Esophagus muscularis mucosa (tissue), 4 donors: ENCODE results near the gene CFD. TPM values are rescaled to one million over a fixed set of nuclear protein-coding genes. Genes with fewer than 3 reads are reported as not detected.

Experiments
- DNase-seq: peaks from one replicate; pipeline ENCODE4 v3.0.0-alpha.2; 2017; ENCODE audit errors: extremely low spot score
- H3K27ac ChIP-seq, 4 donors: fragments of 200-600 bp; sonication (generic); replicated peaks in 1 of 4; 1 replicate in 3 of 4; 2 replicates in 1 of 4; pipeline ENCODE4 v1.5.1; 2016 to 2019; ENCODE audit warnings: mild to moderate bottlenecking in 1 of 4
- H3K27me3 ChIP-seq, 4 donors: fragments of 200-600 bp; sonication (generic); one replicate each; pipeline versions ENCODE4 v1.5.1 to v1.6.0; 2016 to 2019
- H3K36me3 ChIP-seq, 4 donors: fragments of 200-600 bp; sonication (generic); one replicate each; pipeline ENCODE4 v1.5.1; 2016 to 2019
- H3K4me1 ChIP-seq, 4 donors: fragments of 200-600 bp; sonication (generic); one replicate each; pipeline ENCODE4 v1.5.1; 2016 to 2019
- H3K4me3 ChIP-seq, 4 donors: fragments of 200-600 bp; sonication (generic); 1 replicate in 2 of 4; 2 replicates in 2 of 4; pipeline ENCODE4 v1.5.1; 2016 to 2019; ENCODE audit warnings: mild to moderate bottlenecking in 4 of 4, moderate library complexity in 1 of 4
- H3K9me3 ChIP-seq, 4 donors: fragments of 200-600 bp; sonication (generic); 1 replicate in 3 of 4; 2 replicates in 1 of 4; pipeline ENCODE4 v1.5.1; 2016 to 2019
- CTCF ChIP-seq, 3 experiments: fragments of 200-600 bp in 2 of 3; fragments of 450-650 bp in 1 of 3; sonication (generic) in 2 of 3; IDR thresholded peaks; one replicate each; pipeline ENCODE4 v1.5.1; 2017 to 2019; ENCODE audit warnings: antibody characterized with exemption in 3 of 3, mild to moderate bottlenecking in 2 of 3, moderate library complexity in 1 of 3
- EP300 ChIP-seq: sonication (generic); formaldehyde crosslinking; IDR thresholded peaks from one replicate; pipeline ENCODE4 v1.6.1; 2017; ENCODE audit warnings: antibody characterized with exemption
- POLR2A ChIP-seq: fragments of 450-650 bp; IDR thresholded peaks from one replicate; pipeline ENCODE4 v1.6.1; 2017; ENCODE audit warnings: antibody characterized with exemption, moderate library complexity, mild to moderate bottlenecking, low read depth
- POLR2AphosphoS5 ChIP-seq, 2 donors: sonication (generic); formaldehyde crosslinking; IDR thresholded peaks; one replicate each; pipeline ENCODE4 v1.6.1; 2017; ENCODE audit warnings: antibody characterized with exemption in 2 of 2
- WGBS: methylation state at CpG from one replicate; pipeline ENCODE4 v1.1.5; 2018; 5-methylcytosine and 5-hydroxymethylcytosine counted together
- intact Hi-C: fragments of 100-400 bp; cut with DNase I; formaldehyde crosslinking; loops from one replicate; pipeline ENCODE4 v1.15.1; 2023
- total RNA-seq, 4 donors: library from RNA; depleted of rRNA; stranded (reverse); fragments of >200 nt; gene quantifications; one replicate each; pipeline versions ENCODE4 v1.1.0 to v1.2.1, GENCODE V29; 2016

The CFD gene
- total RNA-seq, 4 donors from 2014 or later = 298 to 1,068 (median 643) TPM

DNA sequence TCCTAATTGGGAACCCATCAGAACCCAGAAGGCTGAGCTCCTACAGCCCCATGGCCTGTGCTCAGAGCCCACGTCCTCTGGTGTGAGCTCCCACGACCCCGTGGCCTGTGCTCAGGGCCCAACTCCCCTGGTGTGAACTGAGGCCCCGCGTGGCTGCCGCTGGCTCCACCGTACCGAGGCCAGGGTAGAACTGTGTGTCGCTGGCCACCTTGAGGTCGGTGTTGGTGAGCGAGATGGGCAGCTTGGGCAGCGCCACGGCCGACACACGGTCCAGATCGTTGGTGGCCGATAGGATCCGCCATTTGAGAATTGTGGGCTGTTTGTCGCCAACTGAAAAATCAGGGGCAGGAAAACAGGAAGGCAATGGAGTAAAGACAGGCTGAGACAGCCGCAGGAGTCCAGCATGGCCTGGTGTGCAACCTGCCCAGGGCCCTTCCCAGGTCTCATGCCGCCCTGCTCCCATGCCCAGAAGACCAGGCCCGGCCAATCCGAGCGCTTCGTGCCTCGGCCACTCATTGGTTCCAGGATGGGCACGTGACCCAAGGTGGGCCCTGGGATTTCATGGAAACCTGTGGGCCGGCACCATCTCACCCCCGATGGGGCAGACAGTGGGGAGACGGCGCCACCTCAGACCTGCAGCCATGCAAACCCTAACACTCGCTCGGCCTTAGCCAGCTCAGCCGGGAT lies 22.1 kb downstream of the CFD start:
- Histone ChIP-seq H3K4me3 (no peak overlapping the region), H3K4me1 (no peaks in the 10 kb centered on the region), H3K36me3 (peaks cover 53 to 98% (median 87%) of the 10 kb centered on the region in 4 donors), H3K9me3 (no peaks in the 10 kb centered on the region), H3K27ac (no peak overlapping the region), H3K27me3 (no peaks in the 10 kb centered on the region)
- intact Hi-C loops = no loop called here
- no peak for DNase-seq
- no peak for TF ChIP-seq EP300
- no peak for TF ChIP-seq CTCF (IDR thresholded peaks at IDR 0.05)
- no peak for TF ChIP-seq POLR2A
- TF ChIP-seq POLR2AphosphoS5 (IDR thresholded peaks at IDR 0.05) = no peak
- WGBS = 96% methylated on average over 31 of the region's 34 CpGs

DNA sequence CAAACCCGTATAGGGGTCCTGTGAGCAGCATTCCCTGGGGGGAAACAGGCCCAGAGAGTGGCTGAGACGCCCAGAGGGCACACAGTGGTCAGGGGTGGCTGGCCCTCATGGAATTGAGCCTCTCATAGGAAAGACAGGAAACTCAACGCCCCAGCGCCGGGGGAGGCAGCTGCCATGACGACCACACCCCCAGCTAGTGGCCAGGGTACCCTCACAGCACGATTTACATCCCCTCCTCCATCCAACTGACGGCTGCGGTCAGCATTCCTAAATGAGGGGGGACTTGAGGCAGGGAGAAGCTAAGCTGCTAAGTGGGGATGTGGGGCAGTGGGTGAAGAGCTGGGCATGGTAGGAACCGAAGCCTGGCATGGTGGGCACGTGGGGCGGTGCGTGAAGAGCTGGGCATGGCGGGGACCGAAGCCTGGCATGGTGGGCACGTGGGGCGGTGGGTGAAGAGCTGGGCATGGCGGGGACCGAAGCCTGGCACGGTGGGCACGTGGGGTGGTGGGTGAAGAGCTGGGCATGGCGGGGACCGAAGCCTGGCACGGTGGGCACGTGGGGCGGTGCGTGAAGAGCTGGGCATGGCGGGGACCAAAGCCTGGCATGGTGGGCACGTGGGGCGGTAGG lies 23.5 kb downstream of the CFD start:
- H3K4me3 ChIP-seq = no peak overlapping the region
- no peaks in the 10 kb centered on the region for H3K27me3 ChIP-seq
- H3K4me1 ChIP-seq = no peaks in the 10 kb centered on the region
- 92% methylated on average over 25 of the region's 30 CpGs for WGBS
- H3K36me3 ChIP-seq = peaks cover 48 to 98% (median 89%) of the 10 kb centered on the region in 4 donors
- TF ChIP-seq POLR2AphosphoS5 (IDR thresholded peaks at IDR 0.05) (no peak), CTCF (IDR thresholded peaks at IDR 0.05) (no peak), POLR2A (no peak), EP300 (no peak)
- DNase-seq = no peak
- no peaks in the 10 kb centered on the region for H3K9me3 ChIP-seq
- H3K27ac ChIP-seq = no peak overlapping the region
- intact Hi-C loops = no loop called here

- WGBS = 88% methylated on average over 14 of the region's 22 CpGs
- intact Hi-C loops = no loop called here
Measured at GRCh38 chr19:883661-884211, 24.3 kb downstream of the CFD start.

GRCh38 chr19:884420-885211 lies 25.2 kb downstream of the CFD start:
- intact Hi-C loops = no loop called here
- no peaks in the 10 kb centered on the region for H3K4me1 ChIP-seq
- no peak for DNase-seq
- TF ChIP-seq POLR2AphosphoS5 (IDR thresholded peaks at IDR 0.05) = no peak
- TF ChIP-seq CTCF (IDR thresholded peaks at IDR 0.05) = no peak
- no peak for TF ChIP-seq EP300
- TF ChIP-seq POLR2A = no peak
- H3K27ac ChIP-seq = no peak overlapping the region
- H3K4me3 ChIP-seq = no peak overlapping the region
- H3K9me3 ChIP-seq = no peaks in the 10 kb centered on the region
- H3K27me3 ChIP-seq = no peaks in the 10 kb centered on the region
- peaks cover 55 to 100% (median 95%) of the 10 kb centered on the region in 4 donors for H3K36me3 ChIP-seq
- WGBS = 90% methylated on average over 9 of the region's 51 CpGs

More at GRCh38 chr19:883661-884211, 24.3 kb downstream of the CFD start:
- no peaks in the 10 kb centered on the region for H3K27me3 ChIP-seq
- H3K4me1 ChIP-seq = no peaks in the 10 kb centered on the region
- H3K9me3 ChIP-seq = no peaks in the 10 kb centered on the region
- no peak overlapping the region for H3K4me3 ChIP-seq
- H3K36me3 ChIP-seq = peaks cover 52 to 100% (median 94%) of the 10 kb centered on the region in 4 donors
- TF ChIP-seq POLR2AphosphoS5 (IDR thresholded peaks at IDR 0.05) = no peak
- no peak for TF ChIP-seq CTCF (IDR thresholded peaks at IDR 0.05)
- no peak for TF ChIP-seq POLR2A
- no peak overlapping the region for H3K27ac ChIP-seq
- no peak for DNase-seq
